Activated CD4-positive, CD25-positive, alpha-beta regulatory T cell treated with anti-CD3 and anti-CD28 coated beads, Interleukin-2, amount 50 U/mL, for 72 hours (primary cell): ENCODE measurements around the gene EML3.
A peak's percentile ranks its signal among the peaks of the same experiment; 100 is the strongest.
"Not testable (repeated sequence)": the region's sequence is repeated elsewhere in the genome, so short reads cannot be mapped to it uniquely, and the experiment has no call there.

Experiments
- DNase-seq: peaks from one replicate; pipeline ENCODE4 v3.0.0; 2021

The EML3 gene

DNA sequence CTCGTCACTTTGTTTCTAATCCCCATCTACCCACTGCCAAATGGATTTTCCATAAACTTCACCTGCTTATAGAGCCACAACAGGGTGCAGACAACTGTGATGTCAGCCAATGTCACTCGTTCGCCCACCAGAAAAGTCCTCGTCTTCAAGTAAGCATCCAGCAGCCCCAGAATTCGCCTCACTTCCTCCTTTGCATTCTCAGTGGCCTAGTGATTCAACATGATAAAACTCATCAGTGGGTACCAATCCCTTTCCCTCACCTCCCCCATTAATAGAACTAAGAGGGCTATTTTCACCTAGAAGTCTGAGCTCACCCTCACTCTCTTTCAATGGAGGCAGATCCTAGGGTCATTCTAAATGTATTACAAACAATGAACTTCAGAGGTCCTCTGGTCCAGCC is 41.7 kb downstream of the EML3 start:
- DNase-seq = not testable (repeated sequence)

DNA sequence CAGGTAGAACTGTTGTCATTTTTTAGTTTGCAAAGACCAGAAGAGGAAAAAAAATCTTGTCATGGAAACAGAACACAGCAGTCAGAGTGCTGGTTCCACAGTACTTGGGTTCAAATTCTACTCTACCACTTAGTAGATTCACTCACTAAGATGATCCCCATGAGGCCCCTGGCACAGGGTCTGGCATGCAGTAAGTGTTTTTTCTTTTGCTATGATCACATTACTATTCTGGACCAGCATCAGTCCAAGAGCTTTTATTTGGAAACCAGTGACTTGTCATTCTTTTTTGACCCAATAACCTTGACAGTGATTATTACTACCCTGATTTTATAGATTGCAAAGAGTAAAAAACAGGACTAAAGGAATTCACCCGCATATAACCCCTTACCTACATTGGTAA is 43.0 kb downstream of the EML3 start:
- DNase-seq = no peak

DNA sequence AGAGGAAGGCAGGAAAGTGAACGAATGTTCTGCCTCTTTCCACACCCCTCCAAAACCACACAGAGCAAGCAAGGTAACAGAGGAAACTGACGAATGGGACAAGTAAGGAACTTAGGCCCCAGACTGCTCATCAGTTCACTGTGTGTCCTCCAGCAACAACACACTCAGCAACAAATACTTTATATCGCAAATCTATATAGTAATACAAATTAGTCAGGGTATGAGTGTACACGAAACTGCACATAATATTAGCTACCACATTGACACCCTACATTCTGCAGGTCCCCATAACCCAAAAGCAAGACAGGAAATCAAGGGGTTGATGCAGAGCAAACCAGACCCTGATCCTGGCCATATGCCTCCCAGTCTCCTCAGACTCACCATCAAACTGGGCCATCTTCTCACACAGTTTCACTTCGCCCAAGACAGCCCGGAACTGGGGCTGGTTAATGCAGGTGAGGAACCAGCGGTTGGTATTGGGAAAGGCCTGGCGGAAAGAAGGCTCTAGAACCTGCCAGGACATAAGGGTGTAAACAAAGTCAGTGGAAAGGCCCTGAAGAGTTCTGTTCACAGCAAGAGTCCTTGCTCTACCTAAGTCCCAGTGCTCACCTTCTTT is 45.4 kb downstream of the EML3 start:
- DNase-seq = no peak

GRCh38 chr11:62566247-62566646 is 46.3 kb downstream of the EML3 start:
- no peak for DNase-seq

- no peak for DNase-seq
Observed at GRCh38 chr11:62565100-62565802, 47.3 kb downstream of the EML3 start.

- not testable (repeated sequence) for DNase-seq
Observed at GRCh38 chr11:62561677-62562230, 50.8 kb downstream of the EML3 start.

- DNase-seq = no peak
Observed at GRCh38 chr11:62560566-62561103, 51.9 kb downstream of the EML3 start.

DNA sequence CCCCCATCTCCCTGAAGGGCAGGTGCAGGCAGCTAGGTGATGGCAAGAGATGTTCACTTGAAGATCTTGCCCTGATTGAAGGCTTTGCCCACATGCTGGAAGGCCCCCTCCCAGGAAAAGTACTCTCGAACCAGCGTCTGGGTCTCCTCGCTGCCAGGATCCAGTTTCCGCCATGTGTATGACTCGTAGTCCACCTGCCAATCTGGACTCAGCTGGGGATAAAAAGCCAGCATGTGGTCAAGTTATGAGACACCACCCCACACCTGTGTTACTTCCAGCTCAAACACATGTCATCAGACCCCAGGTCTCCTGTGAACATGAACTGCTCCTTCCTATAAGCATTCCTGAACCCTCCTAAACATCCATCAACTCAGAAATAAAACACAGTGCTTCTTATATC is 52.9 kb downstream of the EML3 start:
- DNase-seq = not testable (repeated sequence)

- no peak for DNase-seq
Observed at GRCh38 chr11:62559204-62559603, 53.4 kb downstream of the EML3 start.

DNA sequence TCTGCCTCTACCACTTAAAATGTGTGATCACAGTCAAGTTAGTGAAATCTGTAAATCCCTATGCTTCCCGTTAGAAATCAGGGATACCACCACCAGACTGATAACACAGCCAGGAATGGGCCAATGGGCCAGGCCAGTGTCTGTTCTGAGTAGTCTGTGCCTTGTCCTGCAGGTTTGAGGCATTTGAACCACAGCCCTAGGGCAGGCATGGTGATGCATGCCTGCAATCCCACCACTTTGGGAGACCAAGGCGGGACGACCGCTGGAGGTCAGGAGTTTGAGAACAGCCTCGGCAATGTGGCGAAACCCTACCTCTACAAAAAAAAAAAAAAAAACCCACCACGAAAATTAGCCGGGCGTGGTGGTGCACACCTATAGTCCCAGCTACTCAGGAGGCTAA is 53.9 kb downstream of the EML3 start:
- DNase-seq = no peak

GRCh38 chr11:62556875-62557631 is 55.5 kb downstream of the EML3 start:
- no peak for DNase-seq

DNA sequence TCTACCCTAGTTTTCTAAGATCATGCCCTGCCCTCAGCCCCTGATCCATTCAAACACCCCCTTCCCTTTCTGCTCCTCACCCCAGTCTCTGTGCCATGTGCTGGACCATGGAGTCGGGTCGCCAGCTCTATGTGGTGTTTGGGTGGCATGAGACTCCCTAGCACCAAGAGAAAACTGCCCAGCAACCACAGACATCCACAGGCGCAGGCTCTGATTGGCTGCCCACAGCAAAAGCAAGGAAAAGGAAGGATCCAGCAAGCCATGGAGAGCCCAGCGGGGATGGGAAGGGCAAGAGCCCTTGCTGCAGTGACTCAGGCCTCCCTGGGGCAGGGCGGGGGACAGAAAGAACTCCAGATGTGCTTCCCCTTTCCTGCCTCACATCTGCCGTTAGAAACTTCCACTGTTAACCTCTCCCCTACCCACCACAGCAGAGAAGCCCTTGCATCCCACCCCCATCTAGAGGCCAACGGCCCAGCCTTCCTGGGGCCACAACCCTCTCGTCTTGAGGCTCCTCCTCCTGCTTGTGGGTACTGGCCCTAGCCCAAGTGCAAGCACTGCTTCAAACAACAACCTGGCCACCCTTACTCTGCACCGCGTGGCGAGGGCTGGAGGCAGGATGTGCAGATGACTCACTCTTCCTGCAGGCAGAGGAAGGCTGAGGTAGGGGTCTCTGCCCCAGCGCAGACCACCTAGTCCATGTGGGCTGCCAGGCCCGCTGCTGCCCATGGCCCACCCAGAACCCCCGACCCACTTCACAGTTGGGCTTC is 56.3 kb downstream of the EML3 start:
- DNase-seq = peak; percentile 72

DNA sequence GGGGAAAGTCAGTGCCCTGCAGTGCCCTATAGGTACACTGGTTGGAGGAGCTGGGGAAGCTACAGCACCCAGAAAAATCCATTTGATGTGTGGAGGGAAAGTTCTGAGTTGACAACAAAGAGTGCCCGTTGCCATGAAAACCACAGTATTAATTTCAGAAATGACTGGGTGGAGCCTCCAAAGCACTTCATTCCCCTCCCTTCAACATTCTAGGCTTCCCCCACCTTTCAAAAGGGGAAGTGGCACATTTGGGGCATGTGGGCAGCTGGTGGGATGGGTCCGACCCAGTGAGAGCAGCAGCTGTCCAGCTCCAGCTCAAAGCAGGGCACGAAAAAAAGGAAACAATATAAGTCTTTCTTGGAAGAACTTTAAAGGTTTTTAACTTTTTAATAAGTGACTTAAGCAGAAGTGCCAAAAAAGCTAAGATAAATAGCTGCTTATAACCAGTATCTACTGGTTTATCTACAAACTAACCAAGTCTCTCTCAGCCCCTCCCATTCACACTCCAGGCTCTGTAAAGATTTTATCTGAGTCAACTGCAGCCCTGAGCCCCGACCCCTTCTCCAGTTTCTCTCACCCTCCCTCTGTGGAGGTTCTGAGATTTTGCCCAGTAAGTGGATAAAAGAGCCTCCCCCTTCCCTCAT is 57.0 kb downstream of the EML3 start:
- no peak for DNase-seq

GRCh38 chr11:62554387-62555167 is 58.0 kb downstream of the EML3 start:
- DNase-seq = no peak

GRCh38 chr11:62553839-62554361 is 58.7 kb downstream of the EML3 start:
- DNase-seq = no peak

DNA sequence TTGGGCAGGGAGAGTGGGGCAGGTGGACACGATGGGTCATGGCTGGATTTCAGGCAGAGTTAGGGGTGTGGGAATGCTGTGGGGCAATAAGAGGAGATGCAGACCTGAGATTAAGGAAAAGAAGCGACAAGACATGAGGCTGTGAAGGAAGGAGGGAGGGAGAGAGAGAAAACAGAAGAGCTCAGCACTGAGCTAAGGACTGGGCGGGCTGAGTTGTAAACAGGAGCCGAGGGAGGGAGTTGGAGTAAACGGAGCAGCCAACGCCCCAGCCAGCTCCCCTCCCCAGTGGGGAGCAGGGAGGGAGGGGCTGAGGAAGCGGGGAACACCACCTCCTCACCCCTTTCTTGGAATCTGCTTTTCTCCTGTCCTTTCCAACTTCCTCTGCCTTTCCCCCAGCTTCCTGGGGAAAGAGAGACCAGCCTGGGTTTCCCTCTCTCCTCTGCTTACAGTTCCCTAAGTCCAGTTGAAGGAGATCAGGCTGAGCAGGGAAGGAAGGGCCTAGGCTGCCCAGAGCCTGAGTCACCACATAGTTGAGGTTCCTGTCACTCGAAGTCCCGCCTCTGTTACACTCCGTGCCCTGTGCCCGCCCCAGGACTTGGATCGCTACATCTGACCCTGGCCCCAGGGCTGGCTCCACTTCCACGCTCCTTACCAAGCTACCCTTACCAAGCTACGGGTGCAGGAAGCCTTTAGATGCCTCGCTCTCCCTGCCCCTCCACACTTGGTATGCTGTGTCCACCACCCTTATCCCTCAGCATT is 59.3 kb downstream of the EML3 start:
- DNase-seq = no peak

- no peak for DNase-seq
Observed at GRCh38 chr11:62552485-62553079, 60.0 kb downstream of the EML3 start.
